Measurements from ENCODE around the gene ZCCHC24. TPM values are rescaled to one million over a fixed set of nuclear protein-coding genes. Genes with fewer than 3 reads are reported as not detected.

Gene ZCCHC24
- total RNA-seq, 1 experiment from 2014 or later, result 3.8 TPM

- Mint-ChIP-seq H3K4me3 (no peak overlapping the region), H3K4me1 (peaks cover 3 to 29% of the 10 kb centered on the region in 2 experiments), H3K9me3 (no peaks in the 10 kb centered on the region), H3K27me3 (ENCODE audit: low read depth) (no peaks in the 10 kb centered on the region; the same call in 1 of the 2 replicates), H3K36me3 (ENCODE audit: insufficient read depth in 1 of 3, low read depth in 3 of 3) (no peaks in the 10 kb centered on the region), H3K27ac (no peak overlapping the region)
- no peak overlapping the region for H4K8ac ChIP-seq (replicated peaks; ENCODE audit: insufficient read length, low read depth, low read length)
- no peaks in the 10 kb centered on the region for H3K23me2 ChIP-seq (ENCODE audit: insufficient read length, low read depth, low read length, poor library complexity, severe bottlenecking)
- H3K79me2 ChIP-seq (ENCODE audit: insufficient read depth, low read length), result no peaks in the 10 kb centered on the region
- no peak overlapping the region for H2BK20ac ChIP-seq (ENCODE audit: low read depth, low read length, poor library complexity, severe bottlenecking)
- no peak overlapping the region for H3K27ac ChIP-seq (ENCODE audit: insufficient read length, low read depth, low read length)
- no peak for TF ChIP-seq CTCF (conservative IDR thresholded peaks at IDR 0.05)
- no peak overlapping the region; the same call in 1 of the 2 replicates for H3K14ac ChIP-seq (ENCODE audit: insufficient read depth, low read length)
- H3T11ph ChIP-seq (ENCODE audit: low read length), result no peak overlapping the region
- no peak overlapping the region for H3K4ac ChIP-seq (ENCODE audit: low read depth, low read length)
- H3K23ac ChIP-seq (ENCODE audit: insufficient read length, low read depth, low read length), result no peak overlapping the region
- DNase-seq, result no peak
- no CpG with 5 or more reads among the region's 17 CpGs for WGBS (ENCODE audit: extremely low coverage, insufficient read length, low lambda C conversion rate)
- H3K4me1 ChIP-seq (ENCODE audit: insufficient read depth, low read length), result no peaks in the 10 kb centered on the region
- H4K20me1 ChIP-seq (ENCODE audit: control insufficient read depth, insufficient read depth, insufficient read length), result no peaks in the 10 kb centered on the region
- H3K4me2 ChIP-seq (ENCODE audit: insufficient read depth, insufficient read length, low read length), result no peak overlapping the region
- no peak overlapping the region for H3K9ac ChIP-seq (ENCODE audit: extremely low read depth, insufficient read length, low read length)
- H3K56ac ChIP-seq (ENCODE audit: insufficient read length, low read depth, low read length), result no peak overlapping the region
- no peak overlapping the region for H2BK120ac ChIP-seq (ENCODE audit: low read depth, low read length, poor library complexity, severe bottlenecking)
- no peak overlapping the region for H2BK5ac ChIP-seq (ENCODE audit: insufficient read length, low read length)
- H3K18ac ChIP-seq (ENCODE audit: insufficient read length, low read depth, low read length), result no peak overlapping the region
- H4K91ac ChIP-seq (ENCODE audit: insufficient read length, low read depth, low read length), result no peak overlapping the region
- H3K27me3 ChIP-seq (ENCODE audit: insufficient read depth, low read length), result no peaks in the 10 kb centered on the region
- no peaks in the 10 kb centered on the region for H3K79me1 ChIP-seq (ENCODE audit: insufficient read depth, low read depth, low read length, poor library complexity, severe bottlenecking)
- no peak overlapping the region for H2AFZ ChIP-seq (ENCODE audit: low read length)
- no peak overlapping the region for H2BK15ac ChIP-seq (ENCODE audit: low read depth, low read length)
- no peak overlapping the region for H2AK5ac ChIP-seq (ENCODE audit: insufficient read length, low read length)
- H2BK12ac ChIP-seq (ENCODE audit: insufficient read length, low read depth, low read length), result no peak overlapping the region
- no peaks in the 10 kb centered on the region for H3K9me3 ChIP-seq (ENCODE audit: control insufficient read depth, low read depth, low read length)
- H4K5ac ChIP-seq (ENCODE audit: insufficient read length, low read depth, low read length), result no peak overlapping the region
Measured at GRCh38 chr10:79431891-79432831, 13.3 kb downstream of the ZCCHC24 start.
